ENCODE measurements around the gene ATP5IF1.

Gene ATP5IF1

DNA sequence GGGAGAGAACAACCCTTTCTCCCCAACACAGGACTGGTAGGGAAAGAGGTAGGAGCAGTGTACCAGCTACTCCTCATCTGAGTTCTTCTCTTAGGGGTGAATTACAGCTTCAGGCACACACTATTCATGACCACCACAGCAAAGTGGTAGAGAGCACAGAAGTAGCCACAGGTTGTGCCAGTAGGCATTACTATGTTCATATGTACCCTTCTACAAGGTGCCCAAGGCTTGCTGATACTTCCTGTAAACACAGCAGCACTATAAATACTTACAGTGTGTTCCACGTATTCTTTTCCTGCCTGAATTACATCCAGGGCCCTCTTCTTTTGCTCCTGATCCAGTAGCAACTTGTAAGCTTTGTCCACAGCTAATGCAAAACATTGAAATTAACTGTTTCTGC is 26.2 kb upstream of the ATP5IF1 start:
- Histone ChIP-seq H3K4me3 (ENCODE audit: low read depth in 1 of 2, low read length in 2 of 2) (no peak overlapping the region), H4K20me1 (ENCODE audit: insufficient read depth, low read length) (no peaks in the 10 kb centered on the region; the same call in 1 of the 2 replicates), H3K27ac (ENCODE audit: low read length) (no peak overlapping the region), H3K79me2 (ENCODE audit: insufficient read depth, low read length) (peaks cover 24% of the 10 kb centered on the region), H3K27me3 (ENCODE audit: insufficient read depth, low read length, poor library complexity) (no peaks in the 10 kb centered on the region), H3K36me3 (ENCODE audit: insufficient read depth, low read length) (peaks cover 82% of the 10 kb centered on the region), H3K4me1 (ENCODE audit: insufficient read depth, low read length) (no peaks in the 10 kb centered on the region), H2AFZ (ENCODE audit: low read depth, low read length) (no peak overlapping the region), H3K9me3 (ENCODE audit: insufficient read depth, low read length, severe bottlenecking) (no peaks in the 10 kb centered on the region), H3K4me2 (ENCODE audit: insufficient read depth, low read length) (no peak overlapping the region), H3K9ac (ENCODE audit: low read depth, low read length) (no peak overlapping the region)
- ATAC-seq (ENCODE audit: insufficient read depth, low read depth) (no peak), DNase-seq (no peak)
- no peak for TF ChIP-seq EZH2 (IDR thresholded peaks at IDR 0.05; ENCODE audit: borderline replicate concordance, low read depth, low read length, severe bottlenecking)
- TF ChIP-seq, protein P1, sequence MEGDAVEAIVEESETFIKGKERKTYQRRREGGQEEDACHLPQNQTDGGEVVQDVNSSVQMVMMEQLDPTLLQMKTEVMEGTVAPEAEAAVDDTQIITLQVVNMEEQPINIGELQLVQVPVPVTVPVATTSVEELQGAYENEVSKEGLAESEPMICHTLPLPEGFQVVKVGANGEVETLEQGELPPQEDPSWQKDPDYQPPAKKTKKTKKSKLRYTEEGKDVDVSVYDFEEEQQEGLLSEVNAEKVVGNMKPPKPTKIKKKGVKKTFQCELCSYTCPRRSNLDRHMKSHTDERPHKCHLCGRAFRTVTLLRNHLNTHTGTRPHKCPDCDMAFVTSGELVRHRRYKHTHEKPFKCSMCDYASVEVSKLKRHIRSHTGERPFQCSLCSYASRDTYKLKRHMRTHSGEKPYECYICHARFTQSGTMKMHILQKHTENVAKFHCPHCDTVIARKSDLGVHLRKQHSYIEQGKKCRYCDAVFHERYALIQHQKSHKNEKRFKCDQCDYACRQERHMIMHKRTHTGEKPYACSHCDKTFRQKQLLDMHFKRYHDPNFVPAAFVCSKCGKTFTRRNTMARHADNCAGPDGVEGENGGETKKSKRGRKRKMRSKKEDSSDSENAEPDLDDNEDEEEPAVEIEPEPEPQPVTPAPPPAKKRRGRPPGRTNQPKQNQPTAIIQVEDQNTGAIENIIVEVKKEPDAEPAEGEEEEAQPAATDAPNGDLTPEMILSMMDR (IDR thresholded peaks at IDR 0.05; ENCODE audit: borderline replicate concordance, extremely low read depth, low read length, poor library complexity, severe bottlenecking): no peak

DNA sequence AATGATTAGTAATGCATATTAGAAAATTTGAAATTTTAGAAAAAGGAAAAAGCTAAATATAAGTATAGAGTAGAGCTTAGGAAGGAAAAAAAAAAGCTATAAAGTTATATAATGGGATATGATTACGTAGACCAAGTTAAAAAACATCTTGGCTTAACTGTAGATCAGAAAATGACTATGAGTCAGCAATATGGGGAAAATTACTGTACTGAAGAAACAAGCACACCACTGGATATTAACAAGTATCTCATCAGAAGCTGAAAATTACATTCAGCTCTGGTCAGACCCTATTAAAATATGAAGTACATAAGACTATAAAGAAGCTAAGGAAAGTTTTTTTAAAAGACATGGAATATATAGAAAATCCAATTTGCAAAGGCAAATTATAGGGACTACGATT is 22.6 kb upstream of the ATP5IF1 start:
- H3K4me2 ChIP-seq (ENCODE audit: insufficient read depth, low read length): no peak overlapping the region
- H2AFZ ChIP-seq (ENCODE audit: low read depth, low read length): no peak overlapping the region
- H3K27ac ChIP-seq (ENCODE audit: low read length): no peak overlapping the region
- no peak for DNase-seq
- no peaks in the 10 kb centered on the region for H3K9me3 ChIP-seq (ENCODE audit: insufficient read depth, low read length, severe bottlenecking)
- H3K4me3 ChIP-seq (ENCODE audit: low read depth in 1 of 2, low read length in 2 of 2): no peak overlapping the region
- TF ChIP-seq, protein P1 (IDR thresholded peaks at IDR 0.05; ENCODE audit: borderline replicate concordance, extremely low read depth, low read length, poor library complexity, severe bottlenecking): no peak
- no peak for TF ChIP-seq EZH2 (IDR thresholded peaks at IDR 0.05; ENCODE audit: borderline replicate concordance, low read depth, low read length, severe bottlenecking)
- no peak for ATAC-seq (ENCODE audit: insufficient read depth, low read depth)
- H3K4me1 ChIP-seq (ENCODE audit: insufficient read depth, low read length): no peaks in the 10 kb centered on the region
- H3K79me2 ChIP-seq (ENCODE audit: insufficient read depth, low read length): peaks cover 32% of the 10 kb centered on the region
- H3K9ac ChIP-seq (ENCODE audit: low read depth, low read length): no peak overlapping the region
- no peaks in the 10 kb centered on the region; the same call in 1 of the 2 replicates for H4K20me1 ChIP-seq (ENCODE audit: insufficient read depth, low read length)
- H3K36me3 ChIP-seq (ENCODE audit: insufficient read depth, low read length): peaks cover 55% of the 10 kb centered on the region
- H3K27me3 ChIP-seq (ENCODE audit: insufficient read depth, low read length, poor library complexity): no peaks in the 10 kb centered on the region

DNA sequence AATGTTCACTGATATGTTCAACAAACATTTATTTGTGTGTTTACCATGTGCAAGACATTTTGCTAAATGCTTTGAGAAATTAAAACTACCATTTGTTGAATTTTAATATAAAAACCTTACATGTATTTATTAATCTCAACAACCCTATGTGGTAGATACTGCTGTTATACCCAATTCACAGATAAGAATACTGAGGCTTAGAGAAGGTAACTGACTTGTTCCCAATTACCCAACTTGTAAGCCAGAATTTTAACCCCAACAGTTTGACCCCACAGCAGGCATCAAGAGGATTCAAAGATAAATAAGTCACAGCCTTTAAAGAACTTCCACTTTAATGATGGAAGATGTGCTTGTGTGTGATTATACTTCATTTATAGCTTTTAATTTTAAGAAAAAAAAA is 6.8 kb upstream of the ATP5IF1 start:
- Histone ChIP-seq H3K79me2 (ENCODE audit: insufficient read depth, low read length) (peaks cover 67% of the 10 kb centered on the region), H3K4me2 (ENCODE audit: insufficient read depth, low read length) (no peak overlapping the region), H3K4me3 (ENCODE audit: low read depth in 1 of 2, low read length in 2 of 2) (no peak overlapping the region), H3K27me3 (ENCODE audit: insufficient read depth, low read length, poor library complexity) (no peaks in the 10 kb centered on the region), H3K36me3 (ENCODE audit: insufficient read depth, low read length) (peaks cover 59% of the 10 kb centered on the region), H3K9me3 (ENCODE audit: insufficient read depth, low read length, severe bottlenecking) (no peaks in the 10 kb centered on the region), H3K27ac (ENCODE audit: low read length) (no peak overlapping the region), H2AFZ (ENCODE audit: low read depth, low read length) (no peak overlapping the region), H3K9ac (ENCODE audit: low read depth, low read length) (no peak overlapping the region), H4K20me1 (ENCODE audit: insufficient read depth, low read length) (peaks cover 9% of the 10 kb centered on the region), H3K4me1 (ENCODE audit: insufficient read depth, low read length) (peaks cover 32% of the 10 kb centered on the region)
- DNase-seq (no peak), ATAC-seq (ENCODE audit: insufficient read depth, low read depth) (no peak)
- no peak for TF ChIP-seq EZH2 (IDR thresholded peaks at IDR 0.05; ENCODE audit: borderline replicate concordance, low read depth, low read length, severe bottlenecking)
- TF ChIP-seq, protein P1 (IDR thresholded peaks at IDR 0.05; ENCODE audit: borderline replicate concordance, extremely low read depth, low read length, poor library complexity, severe bottlenecking): no peak

DNA sequence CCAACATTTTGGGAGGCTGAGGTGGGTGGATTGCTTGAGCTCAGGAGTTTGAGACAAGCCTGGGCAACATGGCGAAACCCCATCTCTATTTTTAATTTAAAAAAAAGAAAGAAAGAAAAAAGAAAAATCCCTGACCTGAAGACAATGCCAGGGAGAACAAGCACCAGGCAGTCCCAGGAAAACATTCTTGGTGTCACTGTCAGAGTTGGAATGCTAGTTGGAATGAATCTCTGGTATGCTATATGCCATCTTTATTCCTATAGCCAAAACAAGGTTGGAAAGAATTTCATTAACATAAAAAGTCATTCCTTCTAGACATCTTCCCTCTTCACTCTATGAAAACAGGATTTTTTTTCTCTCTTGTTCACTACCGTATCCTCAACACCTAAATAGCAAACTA is 5.9 kb upstream of the ATP5IF1 start:
- no peak overlapping the region for H3K9ac ChIP-seq (ENCODE audit: low read depth, low read length)
- peaks cover 9% of the 10 kb centered on the region for H4K20me1 ChIP-seq (ENCODE audit: insufficient read depth, low read length)
- no peaks in the 10 kb centered on the region for H3K27me3 ChIP-seq (ENCODE audit: insufficient read depth, low read length, poor library complexity)
- DNase-seq (no peak), ATAC-seq (ENCODE audit: insufficient read depth, low read depth) (no peak)
- no peak overlapping the region for H3K27ac ChIP-seq (ENCODE audit: low read length)
- H3K4me1 ChIP-seq (ENCODE audit: insufficient read depth, low read length): peaks cover 32% of the 10 kb centered on the region
- H3K79me2 ChIP-seq (ENCODE audit: insufficient read depth, low read length): peaks cover 61% of the 10 kb centered on the region
- no peak overlapping the region for H2AFZ ChIP-seq (ENCODE audit: low read depth, low read length)
- peaks cover 52% of the 10 kb centered on the region for H3K36me3 ChIP-seq (ENCODE audit: insufficient read depth, low read length)
- no peak for TF ChIP-seq EZH2 (IDR thresholded peaks at IDR 0.05; ENCODE audit: borderline replicate concordance, low read depth, low read length, severe bottlenecking)
- TF ChIP-seq, protein P1 (IDR thresholded peaks at IDR 0.05; ENCODE audit: borderline replicate concordance, extremely low read depth, low read length, poor library complexity, severe bottlenecking): no peak
- H3K4me2 ChIP-seq (ENCODE audit: insufficient read depth, low read length): peak overlapping the region; percentile 97; the same call in 1 of the 2 replicates
- no peak overlapping the region for H3K4me3 ChIP-seq (ENCODE audit: low read depth in 1 of 2, low read length in 2 of 2)
- H3K9me3 ChIP-seq (ENCODE audit: insufficient read depth, low read length, severe bottlenecking): no peaks in the 10 kb centered on the region
